GM20431 (cell line): ENCODE data around the gene CD72.
"Not testable (repeated sequence)": the region's sequence is repeated elsewhere in the genome, so short reads cannot be mapped to it uniquely, and the experiment has no call there.

Experiments used
- in situ Hi-C: fragments of 300-500 bp; cut with MseI, MboI; formaldehyde crosslinking; loops from one replicate; pipeline ENCODE4 v1.15.0; 2020; ENCODE audit warnings: low sequenced_read_pairs; ENCODE audit not compliant: unreplicated experiment

Gene CD72

DNA sequence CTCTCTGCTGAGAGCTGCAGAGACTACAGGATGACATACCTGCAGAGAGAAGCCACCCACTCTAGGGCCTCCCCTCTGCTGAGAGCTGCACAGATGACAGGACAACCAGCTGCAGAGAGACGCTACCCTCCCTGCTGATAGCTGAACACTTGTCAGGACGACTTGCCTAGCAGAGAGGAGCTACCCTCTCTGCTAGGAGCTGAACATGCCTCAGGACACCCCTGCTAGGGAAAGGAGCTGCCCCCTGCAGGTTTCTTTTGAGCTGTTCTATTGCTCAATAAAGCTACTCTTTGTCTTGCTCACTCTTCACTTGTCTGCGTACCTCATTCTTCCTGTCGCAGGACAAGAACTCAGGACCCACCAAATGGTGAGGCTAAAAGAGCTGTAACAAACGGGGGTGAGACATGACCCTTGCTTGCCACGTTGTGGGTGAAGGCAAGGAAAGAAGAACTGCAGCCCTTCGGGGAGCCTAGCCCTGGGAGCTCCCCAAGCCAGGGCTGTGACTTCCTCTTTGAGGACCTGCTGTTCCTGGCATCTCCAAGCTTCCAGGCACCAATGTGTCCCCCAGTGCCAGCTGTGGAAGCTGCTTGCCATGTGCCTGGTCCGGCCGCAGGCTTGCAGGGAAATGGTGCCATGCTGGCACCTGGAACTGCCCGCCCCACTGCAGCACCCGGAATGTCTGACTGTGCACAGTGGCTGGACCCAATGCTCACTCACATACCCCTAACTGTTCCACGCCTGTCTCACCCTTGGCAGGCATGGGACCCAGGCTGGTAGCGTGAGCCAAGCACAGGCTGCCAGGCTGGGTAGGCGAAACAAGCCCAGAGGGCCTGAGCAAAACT is 18.2 kb downstream of the CD72 start:
- in situ Hi-C loops = no loop called here

DNA sequence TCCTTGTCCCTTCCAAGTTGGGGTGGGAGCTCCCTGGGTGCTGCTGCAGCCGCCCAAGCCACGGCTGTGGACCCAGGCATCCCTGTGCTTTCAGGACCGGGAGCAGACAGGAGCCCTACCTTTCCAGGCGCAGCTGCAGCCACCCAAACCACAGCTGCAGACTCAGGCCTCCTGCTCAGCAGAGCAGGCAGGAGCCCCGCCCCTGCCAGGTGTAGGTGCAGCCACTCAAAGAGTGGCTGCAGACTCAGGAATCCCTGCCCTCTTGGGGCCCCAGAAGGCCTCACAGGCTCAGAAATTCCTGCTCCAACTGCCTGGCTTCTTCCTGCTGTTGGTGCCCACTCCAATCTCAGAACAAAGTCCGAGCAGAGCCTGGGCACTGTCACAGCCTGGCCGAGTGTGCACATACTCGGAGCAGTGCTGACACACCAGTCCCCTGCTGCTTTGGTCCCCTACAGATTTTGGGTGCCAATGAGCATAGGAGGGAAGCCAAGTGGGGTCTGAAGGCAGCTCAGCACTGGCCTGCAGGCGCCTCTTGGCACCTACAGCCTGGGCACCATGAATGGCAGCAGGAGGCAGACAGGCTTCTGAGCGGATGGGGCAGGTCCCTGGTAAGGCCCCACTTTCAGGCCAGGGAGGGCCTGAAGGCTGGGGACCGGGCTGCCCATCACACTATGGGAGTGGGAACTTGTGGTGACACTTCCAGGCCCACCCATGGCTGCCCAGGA is 19.2 kb downstream of the CD72 start:
- in situ Hi-C loops = no loop called here

DNA sequence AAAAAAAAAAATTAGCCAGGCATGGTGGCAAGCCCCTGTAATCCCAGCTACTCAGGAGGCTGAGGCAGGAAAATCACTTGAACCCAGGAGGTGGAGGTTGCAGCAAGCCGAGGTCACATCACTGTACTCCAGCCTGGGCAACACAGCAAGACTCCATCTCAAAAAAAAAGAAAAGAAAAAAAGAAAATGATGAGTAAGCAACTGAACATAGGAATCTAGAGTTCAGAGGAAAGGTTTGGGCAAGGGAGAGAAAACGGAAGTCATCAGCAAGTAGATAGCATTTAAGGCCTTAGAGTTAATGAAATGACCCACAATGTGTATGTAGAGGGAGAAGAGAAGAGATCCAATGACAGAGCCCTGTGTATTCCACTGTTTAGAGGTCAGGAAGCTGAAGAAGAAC is 21.3 kb downstream of the CD72 start:
- in situ Hi-C loops = not testable (repeated sequence)

DNA sequence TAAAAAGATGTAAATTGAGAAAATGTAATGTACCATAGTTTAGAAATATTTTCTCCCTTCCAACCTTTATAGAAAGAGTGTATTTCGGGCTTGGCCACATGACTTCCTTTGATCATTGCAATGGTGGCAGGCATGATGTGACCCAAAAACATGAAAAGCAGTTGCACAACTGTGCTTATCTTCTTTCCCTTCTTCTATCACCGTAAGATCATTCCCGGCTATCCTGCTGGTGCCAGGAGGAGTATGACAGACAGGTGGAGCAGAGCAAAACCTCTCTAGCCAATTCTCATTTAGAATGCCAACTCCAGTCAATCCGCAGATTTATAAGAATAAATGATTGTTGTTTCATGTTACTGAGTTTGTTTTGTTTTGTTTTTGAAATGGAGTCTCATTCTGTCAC is 23.7 kb downstream of the CD72 start:
- in situ Hi-C loops = no loop called here

DNA sequence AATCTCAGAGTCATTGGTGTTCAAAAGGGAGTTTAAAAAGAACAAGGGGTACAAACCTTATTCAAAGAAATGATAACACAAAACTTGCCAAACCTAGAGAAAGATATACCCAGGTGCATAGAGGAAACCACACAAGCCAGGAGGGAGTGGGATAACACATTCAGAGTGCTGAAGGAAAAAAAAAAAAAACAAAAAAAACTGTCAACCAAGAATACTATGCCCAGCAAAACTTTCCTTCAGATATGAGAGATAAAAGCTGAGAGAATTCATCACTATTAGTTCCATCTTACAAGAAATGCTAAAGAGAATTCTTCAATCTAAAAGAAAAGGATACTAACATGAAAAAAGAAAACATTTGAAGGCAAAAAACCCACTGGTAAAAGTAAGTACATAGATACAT is 24.6 kb downstream of the CD72 start:
- in situ Hi-C loops = no loop called here

DNA sequence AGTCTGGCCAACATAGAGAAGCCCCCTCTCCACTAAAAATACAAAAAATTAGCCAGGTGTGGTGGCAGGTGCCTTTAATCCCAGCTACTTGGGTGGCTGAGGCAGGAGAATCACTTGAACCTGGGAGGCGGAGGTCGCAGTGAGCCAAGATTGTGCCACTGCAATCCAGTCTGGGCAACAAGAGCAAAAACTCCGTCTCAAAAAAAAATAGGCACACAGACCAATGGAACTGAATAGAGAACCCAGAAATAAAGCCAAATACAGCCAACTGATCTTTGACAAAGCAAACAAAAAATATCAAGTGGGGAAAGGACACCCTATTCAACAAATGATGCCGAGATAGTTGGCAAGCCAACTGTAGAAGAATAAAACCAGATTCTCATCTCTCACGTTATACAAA is 29.7 kb downstream of the CD72 start:
- in situ Hi-C loops = not testable (repeated sequence)

DNA sequence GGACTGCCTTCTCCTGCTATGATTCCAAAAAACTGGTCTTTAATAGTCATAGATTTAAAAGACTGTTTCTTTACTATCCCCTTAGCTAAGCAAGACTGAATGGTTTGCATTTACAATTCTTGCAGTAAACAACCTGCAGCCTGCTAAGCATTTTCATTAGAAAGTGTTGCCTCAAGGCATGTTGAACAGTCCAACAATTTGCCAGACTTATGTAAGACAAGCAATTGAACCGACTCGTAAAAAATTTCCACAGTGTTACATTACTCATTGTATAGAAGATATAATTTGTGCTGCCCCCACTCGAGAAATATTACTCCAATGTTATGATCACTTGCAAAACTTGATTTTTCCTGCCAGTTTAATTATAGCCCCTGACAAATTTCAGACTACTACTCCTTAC is 33.5 kb downstream of the CD72 start:
- in situ Hi-C loops = not testable (repeated sequence)

DNA sequence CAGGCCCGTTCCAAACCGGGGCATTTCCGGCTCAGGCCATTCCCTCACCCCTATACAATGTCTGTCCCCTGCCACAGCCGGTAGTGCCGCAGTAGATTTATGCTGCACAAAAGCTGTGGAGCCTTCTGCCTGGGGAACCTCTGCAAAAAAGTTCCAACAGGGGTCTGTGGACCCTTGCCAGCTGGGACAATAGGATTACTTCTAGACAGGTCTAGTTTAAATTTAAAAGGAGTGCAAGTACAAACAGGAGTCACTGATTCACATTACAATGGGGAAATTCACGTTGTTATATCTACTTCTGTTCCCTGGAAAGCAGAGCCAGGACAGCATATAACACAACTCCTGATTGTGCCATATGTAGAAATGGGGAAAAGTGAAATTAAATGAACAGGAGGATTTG is 34.7 kb downstream of the CD72 start:
- in situ Hi-C loops = not testable (repeated sequence)

DNA sequence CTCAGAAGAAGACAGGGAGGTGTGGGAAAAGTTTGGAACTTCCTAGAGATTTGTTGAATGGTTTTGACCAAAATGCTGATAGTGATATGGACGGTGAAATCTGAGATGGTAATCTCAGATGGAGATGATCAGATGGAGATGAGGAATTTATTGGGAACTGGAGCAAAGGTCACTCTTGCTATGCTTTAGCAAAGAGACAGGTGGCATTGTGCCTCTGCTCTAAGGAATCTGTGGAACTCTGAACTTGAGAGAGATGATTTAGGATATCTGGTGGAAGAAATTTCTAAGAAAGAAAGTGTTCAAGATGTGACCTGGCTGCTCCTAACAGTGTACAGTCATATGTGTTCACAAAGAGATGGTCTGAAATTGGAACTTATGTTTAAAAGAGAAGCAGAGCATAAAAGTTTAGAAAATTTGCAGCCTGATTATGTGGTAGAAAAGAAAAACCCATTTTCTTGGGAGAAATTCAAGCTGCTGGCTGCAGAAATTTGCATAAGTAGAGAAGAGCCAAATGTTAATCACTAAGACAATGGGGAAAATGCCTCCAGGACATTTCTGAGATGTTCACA is 38.5 kb downstream of the CD72 start:
- in situ Hi-C loops = not testable (repeated sequence)

DNA sequence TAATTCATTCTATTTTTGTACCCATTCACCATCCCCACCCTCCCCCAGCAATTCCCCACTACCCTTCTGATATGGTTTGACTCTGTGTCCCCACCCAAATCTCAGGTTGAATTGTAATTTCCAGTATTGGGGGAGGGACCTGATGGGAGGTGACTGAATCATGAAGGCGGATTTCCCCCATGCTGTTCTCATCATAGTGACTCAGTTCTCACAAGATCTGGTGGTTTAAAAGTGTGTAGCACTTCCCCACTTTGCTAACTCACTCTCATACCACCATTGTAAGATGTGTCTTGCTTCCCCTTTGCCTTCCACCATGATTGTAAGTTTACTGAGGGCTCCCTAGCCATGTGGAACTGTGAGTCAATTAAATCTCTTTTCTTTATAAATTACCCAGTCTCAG is 39.1 kb downstream of the CD72 start:
- in situ Hi-C loops = no loop called here

DNA sequence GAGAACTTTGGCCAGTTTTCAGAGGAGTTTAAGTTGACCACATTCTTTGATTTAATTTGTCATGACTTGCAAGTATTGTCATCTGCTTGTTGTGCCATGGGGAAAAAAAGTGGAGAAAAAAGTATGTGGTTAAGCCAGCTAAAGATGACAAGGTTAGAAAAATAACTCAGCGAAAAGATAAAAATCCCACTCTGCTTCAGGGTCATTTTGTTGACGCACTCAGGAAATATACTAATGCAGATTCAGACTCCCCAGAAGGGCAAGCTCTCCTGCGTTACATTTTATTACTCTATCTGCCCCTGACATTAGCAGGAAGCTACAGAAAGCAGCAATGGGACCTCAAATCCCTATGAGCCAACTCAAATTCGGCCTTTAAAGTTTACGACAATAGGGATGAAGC is 40.7 kb downstream of the CD72 start:
- in situ Hi-C loops = no loop called here

DNA sequence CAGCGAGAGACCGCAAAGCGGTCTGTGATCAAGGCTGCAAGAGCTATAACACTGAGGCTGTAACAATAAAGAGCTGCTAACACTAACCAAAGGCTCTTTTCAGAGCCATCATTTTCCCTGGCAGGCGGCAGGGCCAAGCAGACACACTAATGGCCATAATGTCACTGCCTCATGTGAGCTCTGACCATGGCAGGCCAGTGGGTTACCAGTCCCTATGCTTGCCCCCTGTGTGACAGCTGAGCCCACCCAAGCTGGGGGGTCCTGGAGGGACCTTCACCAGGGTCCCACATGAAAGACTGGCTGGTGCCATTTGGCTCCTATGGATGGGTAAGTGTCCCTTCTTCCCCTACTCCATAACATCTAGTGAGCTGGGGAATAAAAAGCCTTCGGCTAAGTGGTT is 42.7 kb downstream of the CD72 start:
- in situ Hi-C loops = no loop called here

DNA sequence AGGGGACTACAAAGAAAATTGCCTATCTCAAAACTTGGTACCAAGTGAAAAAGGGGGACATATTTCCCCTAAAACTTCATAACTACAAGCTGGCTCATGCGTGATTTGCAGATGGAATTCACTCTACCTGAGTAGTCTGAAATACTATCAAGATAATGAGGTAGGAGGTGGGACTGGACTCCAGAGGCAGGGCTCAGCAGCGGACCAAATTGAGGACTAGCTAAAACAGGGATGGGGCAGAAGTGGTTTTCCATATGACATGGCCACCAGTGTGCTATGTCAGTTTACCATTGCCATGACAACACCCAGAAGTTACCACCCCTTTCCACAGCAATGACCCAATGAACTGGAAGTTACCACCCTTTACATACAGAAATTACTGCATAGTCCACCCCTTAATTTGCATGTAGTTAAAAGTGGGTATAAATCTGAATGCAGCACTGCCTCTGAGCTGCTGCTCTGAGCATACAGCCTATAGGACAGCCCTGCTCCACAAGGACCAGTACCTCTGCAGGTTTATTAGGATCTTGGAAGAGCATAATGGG is 43.6 kb downstream of the CD72 start:
- in situ Hi-C loops = no loop called here

DNA sequence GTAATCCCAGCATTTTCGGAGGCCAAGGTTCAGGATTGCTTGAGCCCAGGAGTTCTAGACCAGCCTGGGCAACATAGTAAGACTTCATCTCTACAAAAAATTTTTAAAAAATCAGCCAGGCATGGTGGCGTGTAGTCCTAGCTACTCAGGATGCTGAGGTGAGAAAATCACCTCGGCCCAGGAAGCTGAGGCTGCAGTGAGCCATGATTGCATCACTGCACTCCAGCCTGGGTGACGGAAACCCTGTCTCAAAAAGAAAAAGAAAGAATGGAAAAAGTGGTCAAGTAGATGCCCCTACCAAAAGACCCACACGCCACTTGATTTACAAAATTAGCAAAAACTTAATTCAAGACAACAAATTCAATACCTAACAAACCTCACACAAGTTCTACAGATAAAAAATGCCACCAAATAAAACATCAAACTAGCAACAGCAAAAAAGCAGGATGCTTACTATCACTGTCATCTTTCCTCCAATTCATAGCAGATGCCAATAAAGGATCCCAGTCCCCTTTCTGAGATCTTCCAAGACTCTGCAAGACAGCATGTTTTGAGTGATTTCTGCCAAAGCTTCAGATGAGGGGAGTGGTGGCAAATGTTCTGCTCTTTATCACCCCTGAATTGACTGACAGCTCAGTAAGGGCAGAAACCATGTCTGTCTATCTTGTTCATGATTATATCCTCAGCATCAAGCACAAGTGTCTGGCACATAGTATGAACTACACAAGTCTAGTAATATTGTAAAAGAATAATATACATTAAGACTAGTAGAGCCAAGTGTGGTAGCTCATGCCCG is 47.3 kb downstream of the CD72 start:
- in situ Hi-C loops = no loop called here

DNA sequence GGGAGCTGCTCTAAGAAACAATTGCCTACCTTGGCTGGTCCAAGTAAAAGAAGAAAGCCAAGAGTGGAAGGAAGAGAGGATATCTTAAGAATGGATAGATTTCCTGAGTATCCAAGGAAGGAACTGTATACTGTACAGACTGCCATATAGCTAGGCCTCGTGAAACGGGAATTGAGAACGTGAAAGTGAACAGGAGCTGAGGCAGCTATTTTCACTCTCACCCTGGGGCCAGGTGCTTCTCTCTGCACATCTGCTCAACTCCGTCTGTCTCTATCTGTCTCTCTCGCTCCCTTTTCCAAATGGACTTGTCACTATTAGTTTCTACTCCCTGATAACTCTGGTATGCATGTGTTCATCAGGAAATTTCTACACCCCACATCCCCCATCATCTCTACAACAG is 49.0 kb downstream of the CD72 start:
- in situ Hi-C loops = no loop called here

DNA sequence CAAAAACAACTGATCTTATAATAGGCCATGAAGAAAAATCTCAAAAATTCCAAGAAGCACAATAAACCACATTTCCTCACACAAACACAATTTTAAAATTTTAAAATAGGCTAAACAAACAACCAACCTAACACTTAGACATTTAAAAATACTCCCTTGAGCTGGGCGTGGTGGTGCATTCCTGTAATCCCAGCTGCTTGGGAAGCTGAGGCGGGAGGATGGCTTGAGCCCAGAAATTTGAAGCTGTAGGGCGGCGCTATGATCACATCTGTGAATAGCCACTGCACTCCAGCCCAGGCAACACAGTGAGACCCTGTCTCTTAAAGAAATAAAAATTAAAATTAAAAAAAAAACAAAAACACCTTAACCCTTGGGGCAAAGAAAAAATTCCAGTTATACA is 50.0 kb downstream of the CD72 start:
- in situ Hi-C loops = no loop called here

DNA sequence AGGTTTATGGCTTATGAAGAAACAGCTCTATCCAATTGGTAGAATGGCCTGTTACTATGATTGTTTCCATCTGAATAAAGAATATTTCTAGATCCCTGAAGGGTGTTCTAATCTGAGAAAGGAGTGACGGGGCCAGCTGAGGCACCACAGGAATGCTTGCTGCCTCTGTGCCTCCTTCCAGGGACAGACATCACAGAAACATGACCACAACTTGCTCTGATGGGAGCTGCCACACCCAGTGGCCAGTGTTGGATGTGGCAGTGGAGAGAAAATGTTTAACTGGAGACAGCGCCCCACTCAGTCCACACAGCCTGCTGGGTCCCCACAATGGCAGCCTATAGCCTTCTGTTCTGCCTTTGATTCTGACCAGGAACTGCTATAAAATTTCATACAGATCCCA is 51.8 kb downstream of the CD72 start:
- in situ Hi-C loops = no loop called here

DNA sequence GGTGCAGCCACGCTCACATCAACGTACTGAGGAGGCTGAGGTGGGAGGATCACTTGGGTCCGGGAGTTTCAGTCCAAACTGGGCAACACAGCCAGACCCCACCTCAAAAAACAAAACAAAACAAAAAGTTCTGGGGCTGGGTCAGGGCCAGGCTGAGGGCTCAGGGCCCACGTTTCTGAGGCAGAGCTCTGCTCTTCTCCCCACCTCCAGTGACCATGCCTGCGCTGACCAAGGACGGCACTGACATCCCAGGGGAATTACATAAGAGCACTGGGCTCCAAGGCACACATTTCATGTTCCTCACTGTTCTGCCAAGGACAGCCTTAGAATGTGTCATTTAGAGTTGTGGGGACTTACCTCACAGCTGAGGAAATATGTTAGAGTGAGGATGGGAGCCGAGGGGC is 53.6 kb downstream of the CD72 start:
- in situ Hi-C loops = no loop called here

DNA sequence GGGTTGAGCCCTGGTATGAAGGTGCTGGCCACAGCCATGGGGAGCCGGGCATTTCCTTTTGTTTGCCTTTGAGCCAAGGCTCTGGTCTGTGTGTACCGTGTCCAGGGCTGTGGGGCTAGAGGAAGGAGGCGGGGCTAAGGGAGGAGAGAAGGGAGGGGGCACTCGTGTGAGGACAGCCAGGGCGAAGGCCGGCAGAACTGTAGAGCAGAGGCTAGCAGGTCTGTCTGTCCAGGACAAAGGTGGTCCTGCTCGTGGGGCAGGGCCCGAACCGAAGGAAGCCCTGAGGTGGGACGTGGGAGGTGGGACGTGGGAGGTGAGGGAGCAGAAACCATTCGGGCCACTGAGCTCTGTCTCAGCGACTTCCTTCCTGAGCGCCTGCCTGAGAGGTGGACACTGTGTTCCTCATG is 54.4 kb downstream of the CD72 start:
- in situ Hi-C loops = no loop called here
